HG03139 (cell line): Measurements from ENCODE around the gene MGAM2.
"Not testable (repeated sequence)": the region's sequence is repeated elsewhere in the genome, so short reads cannot be mapped to it uniquely, and the experiment has no call there.

Source experiments
- ATAC-seq: cut with Tn5 transposase; IDR thresholded peaks from one replicate; pipeline ENCODE4 v1.9.1; 2021; ENCODE audit not compliant: unreplicated experiment

MGAM2 gene

GRCh38 chr7:142111499-142111898 is at the start of gene MGAM2:
Gene MGAM2 (plus strand): TSS chr7:142111718. CDS start chr7:142116874, 5,156 bp downstream.
- ATAC-seq = no peak

GRCh38 chr7:142063551-142064442 is 47.7 kb upstream of the MGAM2 start:
- ATAC-seq = no peak

GRCh38 chr7:142066536-142066935 is 45.0 kb upstream of the MGAM2 start:
- no peak for ATAC-seq

- ATAC-seq = no peak
These were observed 33.8 kb upstream of the MGAM2 start for GRCh38 chr7:142077762-142078161.

GRCh38 chr7:142083605-142084004 is 27.9 kb upstream of the MGAM2 start:
- no peak for ATAC-seq

- ATAC-seq = no peak
These were observed 26.1 kb upstream of the MGAM2 start for GRCh38 chr7:142085428-142085827.

GRCh38 chr7:142088022-142088714 is 23.4 kb upstream of the MGAM2 start:
- no peak for ATAC-seq

- ATAC-seq = no peak
These were observed 22.5 kb upstream of the MGAM2 start for GRCh38 chr7:142089035-142089434.

GRCh38 chr7:142091961-142092360 is 19.6 kb upstream of the MGAM2 start:
- no peak for ATAC-seq

- ATAC-seq = no peak
These were observed 16.7 kb upstream of the MGAM2 start for GRCh38 chr7:142094861-142095260.

GRCh38 chr7:142097571-142097970 is 13.9 kb upstream of the MGAM2 start:
- ATAC-seq = no peak

GRCh38 chr7:142098004-142098403 is 13.5 kb upstream of the MGAM2 start:
- no peak for ATAC-seq

GRCh38 chr7:142099347-142099746 is 12.2 kb upstream of the MGAM2 start:
- not testable (repeated sequence) for ATAC-seq

GRCh38 chr7:142100634-142101033 is 10.9 kb upstream of the MGAM2 start:
- no peak for ATAC-seq

- not testable (repeated sequence) for ATAC-seq
These were observed 9.7 kb upstream of the MGAM2 start for GRCh38 chr7:142101794-142102193.

GRCh38 chr7:142104550-142105527 is 6.7 kb upstream of the MGAM2 start:
- no peak for ATAC-seq

- ATAC-seq = no peak
These were observed 2.6 kb upstream of the MGAM2 start for GRCh38 chr7:142108728-142109505.

GRCh38 chr7:142110098-142110497 is 1.4 kb upstream of the MGAM2 start:
- ATAC-seq = no peak

GRCh38 chr7:142110638-142111037 is 880 bp upstream of the MGAM2 start:
- ATAC-seq = no peak

GRCh38 chr7:142112086-142112485 is 568 bp downstream of the MGAM2 start:
- no peak for ATAC-seq
